ENCODE data around the gene ANLN.
"Not testable (repeated sequence)": the region's sequence is repeated elsewhere in the genome, so short reads cannot be mapped to it uniquely, and the experiment has no call there.

ANLN gene

GRCh38 chr7:36475381-36475780 lies 85.7 kb downstream of the ANLN start:
- Histone ChIP-seq H3K79me2 (ENCODE audit: insufficient read depth, low read length) (no peaks in the 10 kb centered on the region), H3K4me1 (ENCODE audit: insufficient read depth, low read length, poor library complexity, severe bottlenecking) (peaks cover 29% of the 10 kb centered on the region), H3K9ac (ENCODE audit: low read depth, low read length, poor library complexity, severe bottlenecking) (no peak overlapping the region), H3K9me3 (ENCODE audit: insufficient read depth, low read depth, low read length) (peaks cover 7% of the 10 kb centered on the region; the same call in 1 of the 2 replicates), H3K4me2 (ENCODE audit: low read depth, low read length, poor library complexity, severe bottlenecking) (peak overlapping the region; percentile 72), H3K36me3 (ENCODE audit: insufficient read depth, low read length) (no peaks in the 10 kb centered on the region), H4K20me1 (ENCODE audit: insufficient read depth, low read length, poor library complexity, severe bottlenecking) (no peaks in the 10 kb centered on the region), H3K9me2 (replicated peaks; ENCODE audit: low read depth, low read length) (no peaks in the 10 kb centered on the region), H2AFZ (ENCODE audit: low read length) (no peak overlapping the region), H3F3A (ENCODE audit: low read depth) (peaks cover 16% of the 10 kb centered on the region), H3K27me3 (ENCODE audit: insufficient read depth, low read length, poor library complexity, severe bottlenecking) (no peaks in the 10 kb centered on the region), H3K4me3 (ENCODE audit: low read length, poor library complexity, severe bottlenecking) (peak overlapping the region; percentile 53)
- no peak for TF ChIP-seq CTCF (conservative IDR thresholded peaks at IDR 0.05; ENCODE audit: low read length)
- no peak for TF ChIP-seq EZH2phosphoT487 (IDR thresholded peaks at IDR 0.05; ENCODE audit: borderline replicate concordance)

- no peaks in the 10 kb centered on the region for H4K20me1 ChIP-seq (ENCODE audit: insufficient read depth, low read length, poor library complexity, severe bottlenecking)
- no peaks in the 10 kb centered on the region for H3K27me3 ChIP-seq (ENCODE audit: insufficient read depth, low read length, poor library complexity, severe bottlenecking)
- H3K9me2 ChIP-seq (replicated peaks; ENCODE audit: low read depth, low read length): no peaks in the 10 kb centered on the region
- H3K4me2 ChIP-seq (ENCODE audit: low read depth, low read length, poor library complexity, severe bottlenecking): no peak overlapping the region
- H3K4me1 ChIP-seq (ENCODE audit: insufficient read depth, low read length, poor library complexity, severe bottlenecking): peaks cover 28% of the 10 kb centered on the region
- no peak overlapping the region for H2AFZ ChIP-seq (ENCODE audit: low read length)
- no peak overlapping the region for H3K4me3 ChIP-seq (ENCODE audit: low read length, poor library complexity, severe bottlenecking)
- no peak overlapping the region for H3K9ac ChIP-seq (ENCODE audit: low read depth, low read length, poor library complexity, severe bottlenecking)
- H3K9me3 ChIP-seq (ENCODE audit: insufficient read depth, low read depth, low read length): peaks cover 7% of the 10 kb centered on the region; the same call in 1 of the 2 replicates
- H3F3A ChIP-seq (ENCODE audit: low read depth): peaks cover 16% of the 10 kb centered on the region
- no peak for TF ChIP-seq CTCF (conservative IDR thresholded peaks at IDR 0.05; ENCODE audit: low read length)
- TF ChIP-seq EZH2phosphoT487 (IDR thresholded peaks at IDR 0.05; ENCODE audit: borderline replicate concordance): no peak
- H3K36me3 ChIP-seq (ENCODE audit: insufficient read depth, low read length): no peaks in the 10 kb centered on the region
- no peaks in the 10 kb centered on the region for H3K79me2 ChIP-seq (ENCODE audit: insufficient read depth, low read length)
Measured at GRCh38 chr7:36478745-36479144, 89.1 kb downstream of the ANLN start.

GRCh38 chr7:36483853-36484252 lies 94.2 kb downstream of the ANLN start:
- H3K4me2 ChIP-seq (ENCODE audit: low read depth, low read length, poor library complexity, severe bottlenecking); H3K9me3 ChIP-seq (ENCODE audit: insufficient read depth, low read depth, low read length); H2AFZ ChIP-seq (ENCODE audit: low read length); H3K4me3 ChIP-seq (ENCODE audit: low read length, poor library complexity, severe bottlenecking); H3F3A ChIP-seq (ENCODE audit: low read depth); H3K9ac ChIP-seq (ENCODE audit: low read depth, low read length, poor library complexity, severe bottlenecking); H3K36me3 ChIP-seq (ENCODE audit: insufficient read depth, low read length); H3K9me2 ChIP-seq (replicated peaks; ENCODE audit: low read depth, low read length); H3K27me3 ChIP-seq (ENCODE audit: insufficient read depth, low read length, poor library complexity, severe bottlenecking); H3K79me2 ChIP-seq (ENCODE audit: insufficient read depth, low read length); H4K20me1 ChIP-seq (ENCODE audit: insufficient read depth, low read length, poor library complexity, severe bottlenecking): not testable (repeated sequence)
- peaks cover 12% of the 10 kb centered on the region for H3K4me1 ChIP-seq (ENCODE audit: insufficient read depth, low read length, poor library complexity, severe bottlenecking)

- Histone ChIP-seq H3K79me2 (ENCODE audit: insufficient read depth, low read length) (no peaks in the 10 kb centered on the region), H3K4me1 (ENCODE audit: insufficient read depth, low read length, poor library complexity, severe bottlenecking) (peaks cover 12% of the 10 kb centered on the region), H3K9me3 (ENCODE audit: insufficient read depth, low read depth, low read length) (peaks cover 2% of the 10 kb centered on the region; the same call in 1 of the 2 replicates), H3K9ac (ENCODE audit: low read depth, low read length, poor library complexity, severe bottlenecking) (no peak overlapping the region), H3K9me2 (replicated peaks; ENCODE audit: low read depth, low read length) (no peaks in the 10 kb centered on the region), H3K4me3 (ENCODE audit: low read length, poor library complexity, severe bottlenecking) (no peak overlapping the region), H3K27me3 (ENCODE audit: insufficient read depth, low read length, poor library complexity, severe bottlenecking) (no peaks in the 10 kb centered on the region), H3K4me2 (ENCODE audit: low read depth, low read length, poor library complexity, severe bottlenecking) (no peak overlapping the region), H4K20me1 (ENCODE audit: insufficient read depth, low read length, poor library complexity, severe bottlenecking) (no peaks in the 10 kb centered on the region), H2AFZ (ENCODE audit: low read length) (no peak overlapping the region), H3K36me3 (ENCODE audit: insufficient read depth, low read length) (no peaks in the 10 kb centered on the region), H3F3A (ENCODE audit: low read depth) (peaks cover 6% of the 10 kb centered on the region; the same call in 1 of the 2 replicates)
- TF ChIP-seq EZH2phosphoT487 (IDR thresholded peaks at IDR 0.05; ENCODE audit: borderline replicate concordance) (no peak), CTCF (conservative IDR thresholded peaks at IDR 0.05; ENCODE audit: low read length) (no peak)
Measured at GRCh38 chr7:36484265-36484664, 94.6 kb downstream of the ANLN start.

Data from Loucy (cell line).